GM18907 (cell line): ENCODE results near the gene MRPL43.
"Not testable (repeated sequence)": the region's sequence is repeated elsewhere in the genome, so short reads cannot be mapped to it uniquely, and the experiment has no call there.

ENCODE experiments used
- ATAC-seq: cut with Tn5 transposase; IDR thresholded peaks from one replicate; pipeline ENCODE4 v1.9.1; 2021; ENCODE audit warnings: mild to moderate bottlenecking, moderate library complexity; ENCODE audit not compliant: unreplicated experiment

The MRPL43 gene

GRCh38 chr10:100984672-100985177, 2.6 kb downstream of the MRPL43 start:
- ATAC-seq = no peak

DNA sequence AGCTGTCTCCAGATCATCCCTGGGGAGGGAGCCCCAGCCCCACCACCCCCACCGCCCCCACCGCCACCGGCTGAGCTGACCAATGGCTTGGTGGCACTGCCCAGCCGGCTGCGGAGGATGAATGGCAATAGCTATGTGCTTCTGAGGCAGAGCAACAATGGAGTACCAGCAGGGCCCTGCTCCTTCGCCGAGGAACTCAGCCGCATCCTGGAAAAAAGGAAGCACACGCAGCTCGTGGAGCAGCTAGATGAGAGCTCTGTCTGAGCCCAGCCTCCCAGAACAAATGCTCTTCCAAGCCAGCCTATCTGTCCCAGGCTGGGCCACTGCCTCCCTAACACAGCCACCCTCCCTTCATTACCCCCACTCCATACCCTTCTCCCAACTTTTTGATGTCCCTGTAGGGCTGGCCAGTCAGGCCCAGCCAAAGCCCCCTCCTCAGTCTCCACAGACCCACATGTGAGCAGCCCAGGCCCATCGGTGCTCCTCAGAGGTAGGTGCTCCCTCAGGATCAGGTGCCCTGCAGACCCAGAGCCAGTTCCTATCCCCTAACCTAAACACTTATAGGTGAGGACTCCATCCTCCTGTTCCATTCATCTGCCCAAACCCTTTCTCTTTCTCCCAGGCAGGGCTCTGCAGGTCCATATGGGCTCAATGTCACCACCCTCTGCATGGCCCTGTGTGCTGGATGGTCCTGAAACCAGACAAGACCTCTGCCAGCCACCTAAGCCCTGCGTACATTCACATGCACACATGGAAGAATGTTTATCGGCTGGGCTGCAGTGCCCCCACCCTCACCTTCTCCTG, 3.2 kb downstream of the MRPL43 start:
- ATAC-seq = no peak

GRCh38 chr10:100982916-100983830, 4.1 kb downstream of the MRPL43 start:
- no peak for ATAC-seq

DNA sequence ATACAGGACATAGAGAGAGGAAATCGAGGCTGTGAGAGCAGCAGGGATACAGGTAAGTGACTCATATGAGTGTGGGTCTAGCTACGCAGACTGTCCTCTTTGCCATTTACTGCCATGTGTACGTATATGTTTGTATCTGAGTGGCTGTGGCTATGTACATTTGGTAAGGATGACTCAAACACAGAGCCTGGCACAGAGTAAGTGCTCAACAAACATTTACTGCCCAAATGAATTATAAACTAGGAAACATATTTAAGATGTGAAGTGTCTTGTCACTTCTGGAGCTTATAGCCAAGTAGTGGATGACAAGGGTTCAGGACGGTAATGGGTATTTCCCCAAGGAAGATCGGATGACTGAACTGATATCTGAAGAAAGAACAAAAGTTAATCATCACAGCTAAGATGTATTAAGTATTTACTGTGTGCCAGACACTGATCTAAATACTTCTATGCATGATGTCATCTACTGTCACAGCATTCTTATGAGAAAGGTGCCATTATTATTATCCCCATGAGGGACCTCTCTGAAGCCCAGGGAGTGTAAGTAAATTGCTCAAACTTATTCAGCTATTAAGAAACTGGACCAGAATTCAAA, 6.0 kb downstream of the MRPL43 start:
- no peak for ATAC-seq

DNA sequence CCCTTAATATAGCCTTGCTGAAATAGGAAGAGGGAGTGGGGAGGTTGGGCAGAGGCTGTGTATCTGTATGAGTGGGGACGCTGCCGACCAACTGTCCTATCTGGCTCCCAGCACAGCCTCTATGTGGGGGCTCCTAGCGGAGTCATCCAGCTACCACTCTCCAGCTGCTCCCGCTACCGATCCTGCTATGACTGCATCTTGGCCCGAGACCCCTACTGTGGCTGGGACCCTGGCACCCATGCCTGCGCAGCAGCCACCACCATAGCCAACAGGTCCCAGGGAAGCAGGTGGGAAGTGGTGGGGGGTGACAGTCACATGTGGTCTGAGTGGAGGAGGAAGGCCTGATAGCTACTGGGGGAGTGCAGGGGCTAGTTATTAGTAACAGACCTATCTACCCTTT, 6.6 kb downstream of the MRPL43 start:
- ATAC-seq = no peak

- ATAC-seq = no peak
Observed at GRCh38 chr10:100980311-100980710, 7.0 kb downstream of the MRPL43 start.

DNA sequence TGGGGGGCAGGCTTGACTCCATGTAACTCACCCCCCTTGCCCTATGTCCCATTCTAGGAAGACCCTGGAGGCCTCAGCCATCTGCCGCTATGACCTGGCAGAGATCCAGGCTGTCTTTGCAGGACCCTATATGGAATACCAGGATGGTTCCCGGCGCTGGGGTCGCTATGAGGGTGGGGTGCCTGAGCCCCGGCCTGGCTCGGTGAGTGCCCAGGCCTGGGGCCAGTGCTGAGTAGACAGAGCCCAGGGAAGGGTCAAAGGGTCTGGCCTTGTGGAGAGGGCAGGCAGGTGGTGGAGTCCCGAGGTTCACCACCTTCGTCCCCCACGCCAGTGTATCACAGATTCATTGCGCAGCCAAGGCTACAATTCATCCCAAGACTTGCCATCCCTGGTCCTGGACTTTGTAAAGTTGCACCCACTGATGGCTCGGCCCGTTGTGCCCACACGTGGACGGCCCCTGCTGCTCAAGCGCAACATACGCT, 7.5 kb downstream of the MRPL43 start:
- no peak for ATAC-seq

DNA sequence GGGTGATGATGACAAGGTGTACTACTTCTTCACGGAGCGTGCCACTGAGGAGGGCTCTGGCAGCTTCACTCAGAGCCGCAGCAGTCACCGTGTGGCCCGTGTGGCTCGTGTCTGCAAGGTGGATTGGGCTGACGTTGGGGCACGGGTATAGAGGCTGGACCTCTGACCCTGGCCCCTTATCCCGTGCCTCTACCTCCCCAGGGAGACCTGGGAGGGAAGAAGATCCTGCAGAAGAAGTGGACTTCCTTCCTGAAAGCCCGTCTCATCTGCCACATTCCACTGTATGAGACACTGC, 8.4 kb downstream of the MRPL43 start:
- ATAC-seq = no peak

GRCh38 chr10:100978121-100978900, 9.0 kb downstream of the MRPL43 start:
- ATAC-seq = no peak

DNA sequence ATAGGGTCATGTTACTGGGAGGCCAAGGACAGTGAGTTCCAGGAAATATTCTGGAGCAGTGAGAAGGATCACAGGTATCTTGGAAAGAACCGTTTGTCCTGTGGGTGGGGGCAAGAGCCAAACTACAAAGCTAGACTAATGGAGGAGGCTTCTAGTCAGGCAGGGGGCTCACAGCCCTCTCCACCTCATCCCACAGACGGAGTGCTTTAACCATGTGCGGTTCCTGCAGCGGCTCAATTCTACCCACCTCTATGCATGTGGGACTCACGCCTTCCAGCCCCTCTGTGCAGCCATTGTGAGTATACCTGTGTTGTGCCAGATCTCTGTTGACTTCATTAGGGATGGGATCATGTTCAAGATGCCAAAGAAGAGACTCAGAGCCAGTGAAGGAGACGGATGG, 9.9 kb downstream of the MRPL43 start:
- no peak for ATAC-seq

DNA sequence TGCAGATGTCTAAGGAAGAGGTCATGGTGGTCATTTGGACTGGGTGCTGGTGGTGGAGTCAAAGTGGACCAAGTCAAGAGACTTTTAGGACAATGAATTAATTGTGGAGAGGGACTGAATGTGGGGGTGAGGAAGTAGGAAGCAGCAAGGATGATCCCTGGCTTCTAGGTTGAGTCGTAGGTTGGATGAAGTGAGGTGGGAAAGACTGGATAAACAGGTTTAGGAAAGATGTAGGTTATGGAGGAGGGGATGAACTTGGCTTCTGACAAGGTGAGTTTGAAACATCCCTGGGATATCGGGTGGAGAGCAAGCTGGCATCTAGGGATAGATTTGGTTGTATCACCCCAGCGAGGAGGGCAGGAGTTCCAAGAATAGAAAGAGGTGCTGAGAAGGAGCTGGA, 10.4 kb downstream of the MRPL43 start:
- no peak for ATAC-seq

GRCh38 chr10:100975397-100975796, 11.9 kb downstream of the MRPL43 start:
- ATAC-seq = not testable (repeated sequence)

- ATAC-seq = no peak
Observed at GRCh38 chr10:100972904-100973535, 14.3 kb downstream of the MRPL43 start.

GRCh38 chr10:100972115-100972903, 15.0 kb downstream of the MRPL43 start:
- ATAC-seq = no peak

GRCh38 chr10:100970914-100971811, 16.1 kb downstream of the MRPL43 start:
- ATAC-seq = no peak

- ATAC-seq = no peak
Observed at GRCh38 chr10:100970076-100970913, 17.0 kb downstream of the MRPL43 start.
